CD4-positive, alpha-beta T cell treated with Interleukin-12 subunit alpha and Interleukin-12 subunit beta, for 1 hour (primary cell): ENCODE results near the gene CEP164.
"Not testable (repeated sequence)": the region's sequence is repeated elsewhere in the genome, so short reads cannot be mapped to it uniquely, and the experiment has no call there.

Experiments used
- DNase-seq: peaks from one replicate; pipeline ENCODE4 v3.0.0-alpha.2; 2020

CEP164 gene

DNA sequence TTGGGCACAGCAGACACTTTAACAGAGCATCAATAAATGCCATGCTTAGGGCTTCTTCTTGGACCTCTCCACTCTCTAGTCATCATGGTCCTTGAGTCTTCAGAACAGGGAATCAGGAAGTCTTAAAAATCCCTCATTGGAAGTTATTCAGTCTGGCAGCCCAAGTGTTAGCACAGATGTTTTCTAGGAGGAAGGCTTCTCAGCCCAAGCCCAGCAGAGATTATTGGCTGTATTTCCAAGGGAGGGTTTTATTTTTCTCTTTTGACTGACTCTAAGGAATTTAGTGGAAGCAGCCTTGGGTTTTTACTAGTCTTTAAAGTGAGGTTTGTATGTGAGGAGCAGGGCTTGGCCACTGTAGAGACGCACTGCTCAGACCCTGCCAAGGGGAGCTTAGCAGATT is 41.9 kb downstream of the CEP164 start:
- no peak for DNase-seq

DNA sequence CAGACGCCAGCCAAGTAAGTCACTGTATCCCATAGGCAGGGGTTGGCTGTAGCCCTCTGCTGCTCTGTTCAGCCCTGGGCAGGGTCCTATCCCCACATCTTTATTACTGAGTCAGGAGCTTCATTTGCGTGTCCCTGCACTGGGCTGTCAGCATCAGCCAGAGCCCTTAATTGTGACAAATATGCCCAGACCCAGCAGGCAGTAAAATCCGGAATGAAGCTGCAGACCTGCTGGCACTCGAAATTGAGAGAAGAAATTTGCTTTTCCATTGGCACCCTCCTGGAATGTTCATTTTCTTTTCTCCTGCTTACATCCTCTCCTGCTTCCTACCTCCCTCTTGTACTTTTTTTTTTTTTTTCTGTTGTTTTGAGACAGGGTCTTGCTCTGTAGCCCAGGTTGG is 43.8 kb downstream of the CEP164 start:
- DNase-seq = no peak

DNA sequence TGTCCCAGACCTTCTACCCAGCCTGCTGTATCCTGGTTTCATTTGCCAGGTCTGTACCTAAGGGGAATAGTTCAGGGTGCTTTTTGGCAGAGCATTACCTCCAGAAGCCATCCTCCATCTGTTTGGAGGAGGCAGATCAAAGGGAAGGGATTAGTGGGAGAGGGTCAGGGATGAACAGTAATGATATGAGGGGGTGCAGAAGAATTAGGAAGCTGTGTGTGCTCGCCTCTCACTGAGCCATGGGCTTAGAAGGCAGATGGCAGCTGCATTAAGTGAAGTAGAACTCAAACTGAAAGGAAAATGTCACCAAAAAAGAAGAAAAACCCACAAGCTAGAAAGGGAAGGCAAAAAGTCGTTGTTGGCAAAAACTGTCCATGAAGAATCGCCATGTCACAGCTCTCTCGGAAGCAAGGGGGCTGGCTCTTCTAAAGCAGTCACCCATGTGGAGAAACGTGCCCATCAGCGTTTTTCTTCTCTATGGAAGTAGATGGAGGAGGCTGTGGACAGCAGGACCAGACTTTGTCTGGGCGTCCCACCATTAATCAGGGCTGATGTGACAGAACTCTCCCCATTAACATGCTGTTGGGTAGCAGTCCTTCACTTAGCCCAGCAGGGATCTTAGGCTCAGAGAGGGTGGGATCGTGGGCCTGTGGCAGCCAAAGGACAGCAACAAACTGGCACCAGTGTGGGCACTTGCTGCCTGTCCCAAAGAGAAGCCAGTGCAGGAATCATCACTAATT is 46.8 kb downstream of the CEP164 start:
- no peak for DNase-seq

GRCh38 chr11:117375960-117376359 is 48.3 kb downstream of the CEP164 start:
- no peak for DNase-seq

GRCh38 chr11:117376517-117376916 is 48.9 kb downstream of the CEP164 start:
- DNase-seq = no peak

GRCh38 chr11:117378976-117379865 is 51.6 kb downstream of the CEP164 start:
- DNase-seq = no peak

GRCh38 chr11:117380676-117381075 is 53.0 kb downstream of the CEP164 start:
- DNase-seq = no peak

GRCh38 chr11:117381481-117382387 is 54.1 kb downstream of the CEP164 start:
- DNase-seq = no peak

DNA sequence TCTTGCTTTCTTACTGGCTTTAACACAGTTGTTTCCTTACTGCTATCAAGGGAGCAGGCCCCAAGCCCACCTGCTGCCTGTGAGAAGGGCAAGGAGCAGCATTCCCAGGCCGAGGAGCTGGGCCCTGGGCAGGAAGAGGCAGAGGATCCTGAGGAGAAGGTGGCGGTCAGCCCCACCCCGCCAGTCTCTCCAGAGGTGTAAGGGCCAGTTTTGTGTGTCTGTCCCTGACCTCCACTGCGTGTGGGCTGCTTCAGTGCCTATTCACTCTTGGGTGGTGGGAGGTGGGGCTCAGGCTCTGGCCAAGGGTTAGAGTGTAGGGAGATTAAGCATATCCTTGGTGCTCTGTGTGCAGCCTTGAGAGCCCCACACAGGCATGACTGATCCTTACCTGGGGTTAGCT is 55.1 kb downstream of the CEP164 start:
- no peak for DNase-seq

DNA sequence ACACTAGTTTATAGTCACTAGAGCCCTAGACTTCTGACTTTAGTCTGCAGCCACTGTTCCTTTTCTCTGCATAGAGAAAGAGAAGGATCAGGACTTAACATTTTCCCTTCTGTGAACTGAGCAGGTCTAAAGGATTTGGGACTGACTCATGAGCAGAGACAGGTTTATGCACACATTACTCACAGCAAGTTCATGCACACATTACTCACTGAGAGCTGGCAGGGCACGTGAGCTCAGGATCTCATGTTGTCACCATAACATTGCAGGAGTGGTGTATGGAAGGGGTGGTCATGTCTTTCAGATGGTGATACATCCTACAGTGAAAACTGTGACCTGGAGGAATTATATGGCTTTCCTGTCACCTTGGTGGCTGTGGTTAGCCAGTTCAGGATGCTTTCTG is 56.4 kb downstream of the CEP164 start:
- no peak for DNase-seq

DNA sequence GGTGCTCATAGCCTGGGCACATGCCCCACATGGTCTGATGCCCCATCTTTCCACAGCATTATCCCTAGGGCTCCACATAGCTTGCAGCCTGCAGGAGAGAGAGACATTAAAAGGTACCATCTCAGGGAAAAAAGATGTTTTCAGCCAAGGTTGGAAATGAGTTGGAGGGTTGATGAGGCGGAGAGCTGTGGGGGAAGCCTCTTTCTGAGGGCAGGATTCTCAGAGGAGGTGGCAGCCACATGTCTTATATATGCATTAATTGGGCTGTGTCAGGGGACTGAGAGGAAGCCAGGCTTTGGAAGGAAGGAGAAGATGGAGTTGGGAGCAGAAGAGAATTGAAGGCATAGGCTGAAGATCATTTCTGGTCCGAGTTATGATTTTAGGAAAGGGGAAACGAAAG is 57.8 kb downstream of the CEP164 start:
- no peak for DNase-seq

GRCh38 chr11:117385906-117386305 is 58.3 kb downstream of the CEP164 start:
- no peak for DNase-seq

DNA sequence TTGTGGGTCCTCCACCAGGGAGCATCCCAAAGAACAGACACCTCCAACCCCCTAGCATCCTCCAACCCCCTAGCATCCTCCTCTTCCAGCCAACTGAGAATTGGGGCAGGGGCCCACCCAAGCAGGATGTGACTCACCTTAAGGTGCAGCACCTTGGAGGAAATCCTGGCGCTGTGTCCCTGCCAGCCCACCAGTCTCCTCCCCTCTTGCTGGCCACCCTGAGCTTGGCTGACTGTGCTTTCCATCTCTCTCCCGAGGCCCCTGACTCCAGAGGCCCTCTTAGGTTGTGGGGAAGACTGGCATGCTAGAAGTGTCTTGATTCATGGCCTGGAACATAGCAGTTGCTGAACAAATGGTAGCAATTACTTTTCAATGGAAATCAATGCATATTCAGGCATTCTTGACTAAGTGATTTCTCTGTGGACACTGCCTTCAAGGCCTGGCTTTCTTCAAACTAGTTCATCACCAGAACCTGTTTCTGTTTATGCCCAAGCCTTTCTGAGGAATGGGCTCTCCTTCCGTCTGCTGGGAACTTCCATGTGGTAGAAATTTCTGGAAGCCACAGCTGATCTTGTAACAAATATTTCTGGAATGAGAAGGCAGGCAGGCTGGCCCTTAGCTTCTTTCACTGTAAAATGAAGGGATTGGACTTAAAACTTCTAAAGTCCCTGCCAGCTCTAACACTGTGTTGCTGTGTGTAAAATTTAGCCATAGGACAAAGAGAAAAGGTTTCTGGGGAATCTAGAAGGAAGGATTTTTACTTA is 60.5 kb downstream of the CEP164 start:
- DNase-seq = no peak

DNA sequence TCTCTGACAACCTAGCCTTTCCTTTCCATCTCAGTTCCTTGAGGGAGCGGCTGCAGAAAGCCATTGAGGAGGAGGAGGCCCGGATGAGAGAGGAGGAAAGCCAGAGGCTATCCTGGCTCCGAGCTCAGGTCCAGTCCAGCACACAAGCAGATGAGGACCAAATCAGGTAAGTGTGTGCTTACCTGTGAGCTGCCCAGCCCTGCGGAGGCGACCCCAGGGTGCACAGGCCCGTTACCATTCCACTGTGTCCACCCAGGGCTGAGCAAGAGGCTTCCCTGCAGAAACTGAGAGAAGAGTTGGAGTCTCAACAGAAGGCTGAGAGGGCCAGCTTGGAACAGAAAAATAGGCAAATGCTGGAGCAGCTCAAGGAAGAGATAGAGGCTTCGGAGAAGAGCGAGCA is 63.1 kb downstream of the CEP164 start:
- DNase-seq = no peak

DNA sequence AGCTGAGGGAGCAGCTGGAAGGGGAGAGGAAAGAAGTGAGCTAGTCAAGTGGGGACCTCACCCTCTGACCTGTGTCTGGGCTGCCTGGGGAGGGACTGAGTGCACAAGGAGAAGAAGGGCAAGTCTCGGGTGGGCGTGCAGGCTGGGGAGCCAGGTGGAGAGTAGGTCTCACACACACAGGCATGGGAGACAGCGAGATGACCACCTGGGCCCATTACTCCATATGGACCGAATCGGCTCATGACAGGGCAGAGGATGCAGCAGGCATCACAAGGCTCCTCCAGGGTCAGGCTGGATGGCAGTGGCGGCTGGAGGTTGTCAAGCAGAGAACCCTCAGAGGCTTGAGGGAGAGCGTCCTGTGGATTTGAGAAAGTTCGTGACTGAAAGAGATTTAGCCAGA is 63.5 kb downstream of the CEP164 start:
- DNase-seq = no peak

DNA sequence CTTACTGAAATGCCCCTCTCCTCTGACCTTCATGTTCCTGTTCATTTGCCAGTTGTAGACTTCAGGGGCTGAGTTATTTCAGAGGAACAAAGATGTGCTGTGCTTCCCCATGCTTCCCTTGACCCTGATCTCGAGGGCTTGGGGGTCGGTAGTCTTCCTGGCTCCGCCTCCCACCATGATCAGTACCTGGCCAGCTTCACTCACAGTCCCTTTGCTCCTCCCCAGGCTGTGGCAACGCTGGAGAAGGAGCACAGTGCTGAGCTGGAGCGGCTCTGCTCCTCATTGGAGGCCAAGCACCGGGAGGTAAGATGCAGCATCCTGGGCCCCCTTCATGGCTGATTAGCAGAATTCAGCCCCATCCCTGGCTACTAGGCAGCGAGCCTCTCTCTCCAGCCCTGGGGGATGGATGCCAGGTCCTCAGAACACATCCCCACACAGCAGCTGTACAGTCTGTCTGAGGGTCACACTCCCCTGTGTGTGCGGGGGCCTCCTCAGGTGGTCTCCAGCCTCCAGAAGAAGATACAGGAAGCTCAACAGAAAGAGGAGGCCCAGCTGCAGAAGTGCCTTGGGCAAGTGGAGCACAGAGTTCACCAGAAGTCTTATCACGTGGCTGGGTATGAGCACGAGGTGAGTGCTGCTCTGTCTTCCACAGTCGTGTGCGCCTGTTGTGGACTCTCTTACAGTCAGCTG is 64.5 kb downstream of the CEP164 start:
- no peak for DNase-seq

GRCh38 chr11:117392979-117393378 is 65.3 kb downstream of the CEP164 start:
- no peak for DNase-seq

DNA sequence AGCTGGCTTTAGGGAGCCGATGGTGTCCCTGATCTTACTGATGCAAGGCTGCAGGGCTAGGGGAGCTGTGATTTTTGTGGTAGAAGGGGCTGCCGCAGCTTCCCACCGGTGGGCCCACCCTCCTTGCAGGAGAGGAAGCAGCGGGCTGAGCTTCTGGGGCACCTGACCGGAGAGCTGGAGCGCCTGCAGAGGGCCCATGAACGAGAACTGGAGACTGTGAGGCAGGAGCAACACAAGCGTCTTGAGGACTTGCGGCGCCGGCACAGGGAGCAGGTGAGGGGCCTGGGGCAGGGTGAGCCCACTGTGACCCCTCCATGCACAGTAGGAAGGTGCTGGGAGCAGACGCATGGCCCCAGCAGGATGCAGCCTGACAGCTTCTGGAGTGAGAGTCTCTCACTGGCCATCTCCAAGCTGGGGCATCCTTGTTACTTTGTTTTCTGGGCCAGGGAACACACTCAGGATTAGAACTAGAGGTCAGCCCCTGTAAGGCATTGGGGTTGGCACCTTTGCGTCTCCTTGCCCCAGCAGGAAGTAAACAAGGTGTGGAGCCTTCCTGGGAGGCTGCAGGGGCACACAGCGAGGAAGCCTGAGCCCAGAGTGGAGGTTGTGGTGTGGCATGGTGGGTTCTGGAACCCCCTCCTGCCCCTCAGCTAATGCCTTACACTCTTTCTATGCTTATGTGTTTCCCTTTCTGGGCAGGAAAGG is 66.7 kb downstream of the CEP164 start:
- no peak for DNase-seq

GRCh38 chr11:117395476-117395875 is 67.8 kb downstream of the CEP164 start:
- DNase-seq = no peak

GRCh38 chr11:117396970-117397369 is 69.3 kb downstream of the CEP164 start:
- no peak for DNase-seq

GRCh38 chr11:117398618-117399017 is 71.0 kb downstream of the CEP164 start:
- not testable (repeated sequence) for DNase-seq
